Thyroid gland (tissue), 4 donors: ENCODE results near the gene ENDOU. TPM values are rescaled to one million over a fixed set of nuclear protein-coding genes. Genes with fewer than 3 reads are reported as not detected.

Experiments
- total RNA-seq, 4 donors: library from RNA; depleted of rRNA; stranded (reverse); fragments of >200 nt; gene quantifications; one replicate each; pipeline ENCODE4 v1.2.3, GENCODE V29; 2016

ENDOU gene
- total RNA-seq, 4 donors from 2014 or later, result 0.11 to 1.9 (median 1.2) TPM

Other genes with a start within 250 kb of the ENDOU start
- 10 to 100 TPM; 17.9 to 24.9 (median 21.4) TPM for gene RPAP3, start 19.5 kb downstream of the ENDOU start, total RNA-seq
- gene RAPGEF3, start 33.4 kb upstream of the ENDOU start, total RNA-seq, result 100 to 1,000 TPM in 2 of 4 donors, 10 to 100 TPM in 2; 87.3 to 178 (median 125) TPM
- 100 to 1,000 TPM in 3 of 4 donors, 10 to 100 TPM in 1; 59.3 to 276 (median 187) TPM for gene SLC48A1, start 47.7 kb upstream of the ENDOU start, total RNA-seq
- gene HDAC7, start 94.4 kb upstream of the ENDOU start, total RNA-seq, result 10 to 100 TPM; 44.5 to 61.9 (median 52.6) TPM
- gene VDR, start 179.5 kb upstream of the ENDOU start, total RNA-seq, result 1 to 10 TPM; 3.5 to 5.2 (median 3.9) TPM
- 100 to 1,000 TPM in 1 of 4 donors, 10 to 100 TPM in 3; 52.9 to 112 (median 79.1) TPM for gene TMEM106C, start 238.1 kb upstream of the ENDOU start, total RNA-seq